ENCODE data around the gene CDKL4. TPM values are rescaled to one million over a fixed set of nuclear protein-coding genes. Genes with fewer than 3 reads are reported as not detected.
"Not testable (repeated sequence)": the region's sequence is repeated elsewhere in the genome, so short reads cannot be mapped to it uniquely, and the experiment has no call there.

Gene CDKL4
- total RNA-seq, 1 experiment from 2014 or later: 0.46 TPM

GRCh38 chr2:39144416-39144815, 99.4 kb downstream of the CDKL4 start (continued):
- TF ChIP-seq CDX4 (CRISPR knock-in tag; IDR thresholded peaks at IDR 0.05; ENCODE audit: borderline replicate concordance): no peak

GRCh38 chr2:39142904-39143605, 100.7 kb downstream of the CDKL4 start:
- no peak for DNase-seq (ENCODE audit: low spot score)
- no peak for TF ChIP-seq CTCF (IDR thresholded peaks at IDR 0.05)
- no peak for TF ChIP-seq ZBTB21 (CRISPR knock-in tag; IDR thresholded peaks at IDR 0.05; ENCODE audit: borderline replicate concordance)
- TF ChIP-seq ZNF532 (CRISPR knock-in tag; IDR thresholded peaks at IDR 0.05; ENCODE audit: borderline replicate concordance): no peak
- no peak for TF ChIP-seq ZNF263 (CRISPR knock-in tag; IDR thresholded peaks at IDR 0.05; ENCODE audit: low read depth)
- no peak for TF ChIP-seq EMX1 (CRISPR knock-in tag; IDR thresholded peaks at IDR 0.05)
- TF ChIP-seq USF2 (CRISPR knock-in tag; IDR thresholded peaks at IDR 0.05): no peak
- no peak for TF ChIP-seq OVOL2 (CRISPR knock-in tag; IDR thresholded peaks at IDR 0.05; ENCODE audit: borderline replicate concordance)
- no peak for TF ChIP-seq ZNF671 (CRISPR knock-in tag; IDR thresholded peaks at IDR 0.05)
- Mint-ChIP-seq H3K36me3 (no peaks in the 10 kb centered on the region), H3K9me3 (no peaks in the 10 kb centered on the region), H3K4me3 (no peak overlapping the region), H3K4me1 (peaks cover 31% of the 10 kb centered on the region), H3K27ac (no peak overlapping the region; the same call in 1 of the 2 replicates), H3K27me3 (ENCODE audit: low read depth) (no peaks in the 10 kb centered on the region)
- POLR2A ChIA-PET: no interaction called here
- CTCF ChIA-PET: interaction anchor here (0.8 kb wide), 1 partner anchor 195 kb away, joined by 3 read pairs; no protein-coding TSS in a partner anchor
- ATAC-seq: no peak

- H3K4me3 Mint-ChIP-seq: no peak overlapping the region
- POLR2A ChIA-PET: interaction anchor here (1.1 kb wide), 1 partner anchor 21 kb away, joined by 6 read pairs; the partner anchor contains the start of gene SOS1
- peak; percentile 83 for ATAC-seq
Observed at GRCh38 chr2:39141334-39142271, 102.2 kb downstream of the CDKL4 start.

GRCh38 chr2:39140948-39141333, 102.8 kb downstream of the CDKL4 start:
- H3K4me3 Mint-ChIP-seq; H3K27ac Mint-ChIP-seq; CTCF ChIA-PET; H3K27me3 Mint-ChIP-seq (ENCODE audit: low read depth); H3K36me3 Mint-ChIP-seq; POLR2A ChIA-PET; H3K9me3 Mint-ChIP-seq; DNase-seq (ENCODE audit: low spot score); ATAC-seq: not testable (repeated sequence)
- peaks cover 31% of the 10 kb centered on the region for H3K4me1 Mint-ChIP-seq

More at GRCh38 chr2:39141334-39142271, 102.2 kb downstream of the CDKL4 start:
- CTCF ChIA-PET: interaction anchor here (1.2 kb wide), 1 partner anchor 86 kb away, joined by 3 read pairs; no protein-coding TSS in a partner anchor
- no peak for DNase-seq (ENCODE audit: low spot score)
- peaks cover 31% of the 10 kb centered on the region for H3K4me1 Mint-ChIP-seq
- H3K36me3 Mint-ChIP-seq: no peaks in the 10 kb centered on the region
- no peaks in the 10 kb centered on the region for H3K27me3 Mint-ChIP-seq (ENCODE audit: low read depth)
- H3K27ac Mint-ChIP-seq: peak overlapping the region; percentile 33; the same call in 1 of the 2 replicates
- H3K9me3 Mint-ChIP-seq: no peaks in the 10 kb centered on the region
- TF ChIP-seq NR2C2 (CRISPR knock-in tag; IDR thresholded peaks at IDR 0.05) (no peak), JUN (CRISPR knock-in tag; IDR thresholded peaks at IDR 0.05) (no peak), NFATC4 (CRISPR knock-in tag; IDR thresholded peaks at IDR 0.05) (no peak), GABPB1 (CRISPR knock-in tag; IDR thresholded peaks at IDR 0.05) (no peak), CBFB (CRISPR knock-in tag; IDR thresholded peaks at IDR 0.05; ENCODE audit: low read depth) (no peak)

All from WTC11 (cell line).